ENCODE data around the gene SRP14.
A peak's percentile ranks its signal among the peaks of the same experiment; 100 is the strongest.
"Not testable (repeated sequence)": the region's sequence is repeated elsewhere in the genome, so short reads cannot be mapped to it uniquely, and the experiment has no call there.

SRP14 gene

GRCh38 chr15:40037721-40038120, 1.3 kb downstream of the SRP14 start:
- TF ChIP-seq CTCF (conservative IDR thresholded peaks at IDR 0.05; ENCODE audit: low read length) (no peak), EZH2phosphoT487 (IDR thresholded peaks at IDR 0.05; ENCODE audit: borderline replicate concordance) (no peak)

GRCh38 chr15:40035182-40035581, 3.8 kb downstream of the SRP14 start:
- H3K9me2 ChIP-seq (replicated peaks; ENCODE audit: low read depth, low read length); H3K4me3 ChIP-seq (ENCODE audit: low read length, poor library complexity, severe bottlenecking); H2AFZ ChIP-seq (ENCODE audit: low read length); H3K9ac ChIP-seq (ENCODE audit: low read depth, low read length, poor library complexity, severe bottlenecking); H3K9me3 ChIP-seq (ENCODE audit: insufficient read depth, low read depth, low read length); H3F3A ChIP-seq (ENCODE audit: low read depth); H3K27me3 ChIP-seq (ENCODE audit: insufficient read depth, low read length, poor library complexity, severe bottlenecking); H3K4me2 ChIP-seq (ENCODE audit: low read depth, low read length, poor library complexity, severe bottlenecking): not testable (repeated sequence)
- Histone ChIP-seq H4K20me1 (ENCODE audit: insufficient read depth, low read length, poor library complexity, severe bottlenecking) (peaks cover 26% of the 10 kb centered on the region), H3K36me3 (ENCODE audit: insufficient read depth, low read length) (peaks cover 59% of the 10 kb centered on the region), H3K4me1 (ENCODE audit: insufficient read depth, low read length, poor library complexity, severe bottlenecking) (peaks cover 21% of the 10 kb centered on the region), H3K79me2 (ENCODE audit: insufficient read depth, low read length) (peaks cover 39% of the 10 kb centered on the region)

More at GRCh38 chr15:40037721-40038120, 1.3 kb downstream of the SRP14 start:
- Histone ChIP-seq H3K79me2 (ENCODE audit: insufficient read depth, low read length) (peaks cover 44% of the 10 kb centered on the region), H3K9ac (ENCODE audit: low read depth, low read length, poor library complexity, severe bottlenecking) (peak overlapping the region; percentile 86), H3K4me1 (ENCODE audit: insufficient read depth, low read length, poor library complexity, severe bottlenecking) (peaks cover 24% of the 10 kb centered on the region), H3K27me3 (ENCODE audit: insufficient read depth, low read length, poor library complexity, severe bottlenecking) (no peaks in the 10 kb centered on the region), H3K36me3 (ENCODE audit: insufficient read depth, low read length) (peaks cover 38% of the 10 kb centered on the region), H3K4me3 (ENCODE audit: low read length, poor library complexity, severe bottlenecking) (peak overlapping the region; percentile 95), H3K9me2 (replicated peaks; ENCODE audit: low read depth, low read length) (no peaks in the 10 kb centered on the region), H2AFZ (ENCODE audit: low read length) (no peak overlapping the region), H3K4me2 (ENCODE audit: low read depth, low read length, poor library complexity, severe bottlenecking) (peak overlapping the region; percentile 90), H3K9me3 (ENCODE audit: insufficient read depth, low read depth, low read length) (no peaks in the 10 kb centered on the region), H4K20me1 (ENCODE audit: insufficient read depth, low read length, poor library complexity, severe bottlenecking) (peaks cover 26% of the 10 kb centered on the region), H3F3A (ENCODE audit: low read depth) (no peaks in the 10 kb centered on the region)

GRCh38 chr15:40034186-40034946, 4.6 kb downstream of the SRP14 start:
- Histone ChIP-seq H3K36me3 (ENCODE audit: insufficient read depth, low read length) (peaks cover 67% of the 10 kb centered on the region), H3F3A (ENCODE audit: low read depth) (no peaks in the 10 kb centered on the region), H3K27me3 (ENCODE audit: insufficient read depth, low read length, poor library complexity, severe bottlenecking) (no peaks in the 10 kb centered on the region), H4K20me1 (ENCODE audit: insufficient read depth, low read length, poor library complexity, severe bottlenecking) (peaks cover 26% of the 10 kb centered on the region), H3K79me2 (ENCODE audit: insufficient read depth, low read length) (peaks cover 33% of the 10 kb centered on the region), H3K4me2 (ENCODE audit: low read depth, low read length, poor library complexity, severe bottlenecking) (no peak overlapping the region), H3K4me1 (ENCODE audit: insufficient read depth, low read length, poor library complexity, severe bottlenecking) (peaks cover 17% of the 10 kb centered on the region), H3K4me3 (ENCODE audit: low read length, poor library complexity, severe bottlenecking) (no peak overlapping the region), H3K9me3 (ENCODE audit: insufficient read depth, low read depth, low read length) (no peaks in the 10 kb centered on the region), H3K9me2 (replicated peaks; ENCODE audit: low read depth, low read length) (no peaks in the 10 kb centered on the region), H3K9ac (ENCODE audit: low read depth, low read length, poor library complexity, severe bottlenecking) (no peak overlapping the region), H2AFZ (ENCODE audit: low read length) (no peak overlapping the region)
- no peak for TF ChIP-seq CTCF (conservative IDR thresholded peaks at IDR 0.05; ENCODE audit: low read length)
- TF ChIP-seq EZH2phosphoT487 (IDR thresholded peaks at IDR 0.05; ENCODE audit: borderline replicate concordance): no peak
